Activated CD4-positive, alpha-beta T cell treated with anti-CD3 and anti-CD28 coated beads, Interleukin-10, Interleukin-2, amounts not matched to agents 100 ng/mL and 50 ng/mL, durations not matched to agents 16 hours and 8 hours (primary cell): ENCODE data around the gene PTPN23.
"Not testable (repeated sequence)": the region's sequence is repeated elsewhere in the genome, so short reads cannot be mapped to it uniquely, and the experiment has no call there.

Source experiments
- DNase-seq: peaks from one replicate; pipeline ENCODE4 v3.0.0-alpha.2; 2020

PTPN23 gene

GRCh38 chr3:47380601-47381316 lies at the start of gene PTPN23:
TSS of gene PTPN23 (plus strand) at chr3:47381021. CDS start at chr3:47381097, 76 bp downstream.
- DNase-seq, result peak; percentile 99

- DNase-seq, result no peak
Observed at GRCh38 chr3:47333907-47334306, 46.9 kb upstream of the PTPN23 start.

- no peak for DNase-seq
Observed at GRCh38 chr3:47337656-47338055, 43.2 kb upstream of the PTPN23 start.

GRCh38 chr3:47339951-47340350 lies 40.9 kb upstream of the PTPN23 start:
- no peak for DNase-seq

GRCh38 chr3:47340866-47341265 lies 40.0 kb upstream of the PTPN23 start:
- DNase-seq, result no peak

- no peak for DNase-seq
Observed at GRCh38 chr3:47342151-47342550, 38.7 kb upstream of the PTPN23 start.

GRCh38 chr3:47342812-47343211 lies 38.0 kb upstream of the PTPN23 start:
- DNase-seq, result no peak

GRCh38 chr3:47343471-47343971 lies 37.3 kb upstream of the PTPN23 start:
- no peak for DNase-seq

- DNase-seq, result no peak
Observed at GRCh38 chr3:47344971-47345370, 35.9 kb upstream of the PTPN23 start.

GRCh38 chr3:47347217-47347801 lies 33.5 kb upstream of the PTPN23 start:
- DNase-seq, result no peak

GRCh38 chr3:47348411-47349154 lies 32.2 kb upstream of the PTPN23 start:
- DNase-seq, result no peak

- DNase-seq, result no peak
Observed at GRCh38 chr3:47355010-47355409, 25.8 kb upstream of the PTPN23 start.

- no peak for DNase-seq
Observed at GRCh38 chr3:47356201-47356600, 24.6 kb upstream of the PTPN23 start.

- DNase-seq, result no peak
Observed at GRCh38 chr3:47359323-47359722, 21.5 kb upstream of the PTPN23 start.

- DNase-seq, result peak; percentile 77
Observed at GRCh38 chr3:47360110-47360517, 20.7 kb upstream of the PTPN23 start.

GRCh38 chr3:47362701-47363100 lies 18.1 kb upstream of the PTPN23 start:
- DNase-seq, result peak; percentile 35

- DNase-seq, result no peak
Observed at GRCh38 chr3:47365213-47366153, 15.3 kb upstream of the PTPN23 start.

- DNase-seq, result no peak
Observed at GRCh38 chr3:47366833-47367232, 14.0 kb upstream of the PTPN23 start.

- no peak for DNase-seq
Observed at GRCh38 chr3:47367631-47368030, 13.2 kb upstream of the PTPN23 start.

- DNase-seq, result not testable (repeated sequence)
Observed at GRCh38 chr3:47370020-47370419, 10.8 kb upstream of the PTPN23 start.

- peak; percentile 41 for DNase-seq
Observed at GRCh38 chr3:47370887-47371697, 9.7 kb upstream of the PTPN23 start.

GRCh38 chr3:47374587-47374986 lies 6.2 kb upstream of the PTPN23 start:
- DNase-seq, result no peak
